ENCODE results near the gene DMWD. TPM values are rescaled to one million over a fixed set of nuclear protein-coding genes. Genes with fewer than 3 reads are reported as not detected.

DMWD gene
- total and polyA plus RNA-seq, 2 of the 13 experiments (the other 11 are each of a cell fraction or from before 2014, with no cell fraction given): 10.3 to 14.9 TPM

DNA sequence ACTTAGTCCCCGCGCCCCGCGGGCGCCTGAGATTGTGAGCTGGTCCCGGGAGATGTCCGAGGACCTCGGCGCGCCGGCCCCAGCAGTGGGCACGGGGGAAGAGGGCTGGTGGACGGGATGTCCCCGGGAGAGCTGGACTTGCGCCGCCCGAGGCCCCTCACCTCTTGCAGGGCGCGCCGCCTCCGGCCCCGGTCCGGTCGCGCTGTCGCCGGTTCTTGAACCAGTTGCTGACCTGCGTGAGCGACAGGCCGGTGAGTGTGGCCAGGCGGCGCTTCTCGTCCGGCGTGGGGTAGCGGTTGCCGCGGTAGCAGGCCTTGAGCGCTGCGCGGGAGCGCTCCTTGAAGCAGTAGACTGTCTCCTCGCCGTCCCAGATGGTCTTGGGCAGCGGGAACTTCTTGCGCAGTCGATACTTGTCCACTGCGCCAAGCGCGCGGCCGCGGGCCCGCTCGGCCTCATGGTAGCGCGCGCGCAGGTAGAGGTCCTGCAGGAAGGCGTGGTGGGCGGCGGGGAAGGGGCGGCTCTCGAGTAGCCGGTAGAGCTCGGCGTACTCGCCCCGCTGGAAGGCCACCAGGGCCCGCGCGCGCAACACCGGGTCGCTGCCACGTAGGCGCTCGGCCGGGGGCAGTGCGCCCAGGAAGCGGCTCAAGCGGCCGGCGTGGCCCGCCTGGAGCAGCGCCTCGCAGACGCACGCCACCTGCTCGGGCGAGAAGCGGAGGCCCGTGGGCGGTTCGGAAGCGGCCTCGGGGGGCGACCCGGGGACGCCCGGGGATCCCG, 24.6 kb downstream of the DMWD start (continued):
- TF ChIP-seq RBFOX2 (IDR thresholded peaks at IDR 0.05; ENCODE audit: low read depth, low read length) (peak; percentile 83), ZNF263 (CRISPR knock-in tag; IDR thresholded peaks at IDR 0.05) (no peak; the same call in 1 of the 2 replicates), SRY (CRISPR knock-in tag; IDR thresholded peaks at IDR 0.05) (peak; percentile 65; the same call in 1 of the 2 replicates), ZBED4 (CRISPR knock-in tag; IDR thresholded peaks at IDR 0.05; ENCODE audit: borderline replicate concordance) (no peak), ZNF101 (CRISPR knock-in tag; IDR thresholded peaks at IDR 0.05; ENCODE audit: borderline replicate concordance, low read depth) (no peak), MED8 (CRISPR knock-in tag; IDR thresholded peaks at IDR 0.05; ENCODE audit: insufficient replicate concordance) (no peak), NFE2L1 (CRISPR knock-in tag; IDR thresholded peaks at IDR 0.05; ENCODE audit: borderline replicate concordance) (no peak), ZNF446 (CRISPR knock-in tag; IDR thresholded peaks at IDR 0.05) (peak; percentile 67; the same call in 1 of the 2 replicates), TP53 (CRISPR knock-in tag; conservative IDR thresholded peaks at IDR 0.05) (no peak), ETV5 (CRISPR knock-in tag; IDR thresholded peaks at IDR 0.05; ENCODE audit: borderline replicate concordance) (no peak), ZNF138 (CRISPR knock-in tag; IDR thresholded peaks at IDR 0.05; ENCODE audit: low read depth) (no peak), ZNF3 (CRISPR knock-in tag; IDR thresholded peaks at IDR 0.05) (no peak), FOXA1 (IDR thresholded peaks at IDR 0.05) (no peak), FOXA1 (CRISPR knock-in tag; IDR thresholded peaks at IDR 0.05) (no peak), U2AF1 (optimal IDR thresholded peaks at IDR 0.05; ENCODE audit: low read depth, low read length) (no peak), RARG (CRISPR knock-in tag; IDR thresholded peaks at IDR 0.05; ENCODE audit: low read depth) (no peak), ZNF496 (CRISPR knock-in tag; IDR thresholded peaks at IDR 0.05; ENCODE audit: insufficient replicate concordance) (no peak), ZNF224 (CRISPR knock-in tag; IDR thresholded peaks at IDR 0.05) (0 out of 2 replicates have a peak, but pooled peaks have one; percentile 79)
- TF ChIP-seq, protein P1, sequence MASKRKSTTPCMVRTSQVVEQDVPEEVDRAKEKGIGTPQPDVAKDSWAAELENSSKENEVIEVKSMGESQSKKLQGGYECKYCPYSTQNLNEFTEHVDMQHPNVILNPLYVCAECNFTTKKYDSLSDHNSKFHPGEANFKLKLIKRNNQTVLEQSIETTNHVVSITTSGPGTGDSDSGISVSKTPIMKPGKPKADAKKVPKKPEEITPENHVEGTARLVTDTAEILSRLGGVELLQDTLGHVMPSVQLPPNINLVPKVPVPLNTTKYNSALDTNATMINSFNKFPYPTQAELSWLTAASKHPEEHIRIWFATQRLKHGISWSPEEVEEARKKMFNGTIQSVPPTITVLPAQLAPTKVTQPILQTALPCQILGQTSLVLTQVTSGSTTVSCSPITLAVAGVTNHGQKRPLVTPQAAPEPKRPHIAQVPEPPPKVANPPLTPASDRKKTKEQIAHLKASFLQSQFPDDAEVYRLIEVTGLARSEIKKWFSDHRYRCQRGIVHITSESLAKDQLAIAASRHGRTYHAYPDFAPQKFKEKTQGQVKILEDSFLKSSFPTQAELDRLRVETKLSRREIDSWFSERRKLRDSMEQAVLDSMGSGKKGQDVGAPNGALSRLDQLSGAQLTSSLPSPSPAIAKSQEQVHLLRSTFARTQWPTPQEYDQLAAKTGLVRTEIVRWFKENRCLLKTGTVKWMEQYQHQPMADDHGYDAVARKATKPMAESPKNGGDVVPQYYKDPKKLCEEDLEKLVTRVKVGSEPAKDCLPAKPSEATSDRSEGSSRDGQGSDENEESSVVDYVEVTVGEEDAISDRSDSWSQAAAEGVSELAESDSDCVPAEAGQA (IDR thresholded peaks at IDR 0.05; ENCODE audit: low read depth): no peak
- TF ChIP-seq, protein P1 (CRISPR knock-in tag; IDR thresholded peaks at IDR 0.05; ENCODE audit: borderline replicate concordance): no peak
